GM12878 (cell line): ENCODE data around the gene CDH18. TPM values are rescaled to one million over a fixed set of nuclear protein-coding genes. Genes with fewer than 3 reads are reported as not detected.

Experiments
- ATAC-seq: fragments of 200-7000 bp; cut with Tn5 transposase; 3 replicates; pipeline ENCODE4 v1.9.1; 2020; ENCODE audit warnings: mild to moderate bottlenecking, moderate library complexity
- BruUV-seq: library from RNA; stranded (reverse); fragments of 400-500 nt; replicated peaks from 2 replicates; lab custom pipeline; 2021; lab: Mats Ljungman, UMichigan
- CTCF ChIA-PET: fragments of 300-600 bp; sonication (Branson Sonifier 250); formaldehyde crosslinking; extraction: SDS; loops from one replicate; lab custom pipeline; 2021; ENCODE audit warnings: inconsistent platforms; lab: Yijun Ruan, JAX
- POLR2A ChIA-PET: fragments of 350-600 bp; formaldehyde crosslinking; extraction: SDS; loops from one replicate; lab custom pipeline; 2021; ENCODE audit warnings: inconsistent platforms; lab: Charles Lee
- RAD21 ChIA-PET: fragments of 300-600 bp; sonication (Branson Sonifier 250); formaldehyde crosslinking; loops from one replicate; lab custom pipeline; 2023; ENCODE audit warnings: antibody characterized with exemption; ENCODE audit not compliant: unreplicated experiment; lab: Charles Lee
- SMC1A ChIA-PET: fragments of 300-600 bp; sonication (Branson Sonifier 250); formaldehyde crosslinking; loops from one replicate; lab custom pipeline; 2023; ENCODE audit not compliant: unreplicated experiment, uncharacterized antibody; lab: Charles Lee
- DNase-seq: peaks from one replicate; pipeline ENCODE4 v3.0.0-alpha.2; 2011; ENCODE audit warnings: low read depth, low spot score
- FAIRE-seq: peaks from 3 replicates; lab custom pipeline; 2011; peaks lifted over from hg19 to GRCh38; lab: Jason Lieb, UNC
- H2AFZ ChIP-seq: 2 replicates; pipeline ENCODE4 v1.6.0; 2011; ENCODE audit warnings: low read depth, low read length, control low read depth; ENCODE audit not compliant: control insufficient read depth
- H3K27ac ChIP-seq: 2 replicates; pipeline ENCODE4 v1.5.1; 2011; ENCODE audit warnings: control low read depth; ENCODE audit not compliant: control insufficient read depth, insufficient read depth
- H3K27me3 ChIP-seq, 2 experiments: replicated peaks in 1 of 2; 2 replicates each; pipeline versions ENCODE4 v1.6.0 to v1.6.1; 2011; ENCODE audit warnings: low read length in 1 of 2; ENCODE audit not compliant: control insufficient read depth in 2 of 2, insufficient read depth in 2 of 2
- H3K36me3 ChIP-seq, 2 experiments: 2 replicates each; pipeline ENCODE4 v1.5.1; 2011; ENCODE audit warnings: low read length in 1 of 2; ENCODE audit not compliant: control insufficient read depth in 2 of 2, insufficient read depth in 2 of 2
- H3K4me1 ChIP-seq: 2 replicates; pipeline ENCODE4 v1.6.1; 2011; ENCODE audit warnings: mild to moderate bottlenecking, low read length, moderate library complexity, mixed read lengths; ENCODE audit not compliant: control insufficient read depth, insufficient read depth
- H3K4me2 ChIP-seq: 2 replicates; pipeline ENCODE4 v1.6.0; 2011; ENCODE audit warnings: control low read depth; ENCODE audit not compliant: control insufficient read depth, insufficient read depth
- H3K4me3 ChIP-seq: fragments of 200-600 bp; sonication (generic); 2 replicates; pipeline ENCODE4 v1.5.1; 2016
- H3K79me2 ChIP-seq: 2 replicates; pipeline ENCODE4 v1.6.0; 2011; ENCODE audit warnings: low read length; ENCODE audit not compliant: control insufficient read depth, insufficient read depth
- H3K9ac ChIP-seq: 2 replicates; pipeline ENCODE4 v1.8.0; 2011; ENCODE audit warnings: low read length, control low read depth, mixed read lengths; ENCODE audit not compliant: control insufficient read depth, insufficient read depth
- H3K9me3 ChIP-seq: replicated peaks from 3 replicates; pipeline ENCODE4 v1.5.1; 2011; ENCODE audit warnings: mild to moderate bottlenecking, low read length; ENCODE audit not compliant: control insufficient read depth, insufficient read depth
- H4K20me1 ChIP-seq: 2 replicates; pipeline ENCODE4 v1.6.0; 2011; ENCODE audit not compliant: control insufficient read depth, insufficient read depth
- CBX3 ChIP-seq: fragments of 200-600 bp; sonication (generic); IDR thresholded peaks from 2 replicates; pipeline ENCODE4 v1.6.1; 2016; ENCODE audit warnings: low read depth, borderline replicate concordance
- ETV6 ChIP-seq, 2 experiments: fragments of 450-650 bp in 1 of 2; IDR thresholded peaks in 1 of 2; conservative IDR thresholded peaks in 1 of 2; 2 replicates each; pipeline ENCODE4 v1.6.1; 2014; ENCODE audit warnings: antibody characterized with exemption in 1 of 2, borderline replicate concordance in 1 of 2, low read depth in 1 of 2, mild to moderate bottlenecking in 1 of 2, moderate library complexity in 1 of 2
- HCFC1 ChIP-seq: fragments of 150-350 bp; IDR thresholded peaks from 2 replicates; pipeline ENCODE4 v1.6.1; 2014; ENCODE audit warnings: low read length
- HDAC2 ChIP-seq: fragments of 200-600 bp; sonication (generic); IDR thresholded peaks from 2 replicates; pipeline ENCODE4 v1.6.1; 2017
- MXI1 ChIP-seq: fragments of 150-350 bp; IDR thresholded peaks from 2 replicates; pipeline ENCODE4 v1.6.1; 2011; ENCODE audit warnings: low read depth, mild to moderate bottlenecking, inconsistent platforms, low read length, improper control_type of control experiment
- MYC ChIP-seq: IDR thresholded peaks from 2 replicates; pipeline ENCODE4 v1.6.1; 2011; ENCODE audit warnings: mild to moderate bottlenecking, low read length, moderate library complexity, inconsistent platforms; ENCODE audit not compliant: insufficient read depth, insufficient replicate concordance, insufficient read length, severe bottlenecking
- NR2F1 ChIP-seq: fragments of 450-650 bp; conservative IDR thresholded peaks from 2 replicates; pipeline ENCODE4 v1.6.1; 2017; ENCODE audit warnings: mild to moderate bottlenecking
- SUPT20H ChIP-seq: IDR thresholded peaks from 2 replicates; pipeline ENCODE4 v1.6.1; 2011; ENCODE audit warnings: low read depth, mild to moderate bottlenecking, low read length, moderate library complexity, borderline replicate concordance; ENCODE audit not compliant: control insufficient read depth
- TARDBP ChIP-seq: IDR thresholded peaks from 2 replicates; pipeline ENCODE4 v1.6.1; 2016; ENCODE audit warnings: borderline replicate concordance
- ZNF217 ChIP-seq: fragments of 450-650 bp; IDR thresholded peaks from 2 replicates; pipeline ENCODE4 v1.6.1; 2017; ENCODE audit warnings: antibody characterized with exemption, mild to moderate bottlenecking
- WGBS: methylation state at CpG from one replicate; pipeline ENCODE4 v1.1.6; 2016; ENCODE audit warnings: low lambda C conversion rate; ENCODE audit not compliant: insufficient replicate concordance, insufficient coverage; ENCODE audit errors: missing lambda C conversion rate; 5-methylcytosine and 5-hydroxymethylcytosine counted together
- in situ Hi-C: fragments of 300-500 bp; cut with MboI; formaldehyde crosslinking; loops from 9 replicates; pipeline ENCODE4 v1.14.3; 2018; ENCODE audit warnings: mixed read lengths
- intact Hi-C: fragments of 100-400 bp; cut with micrococcal nuclease; formaldehyde crosslinking; loops from one replicate; pipeline ENCODE4 v1.14.2; 2022; ENCODE audit not compliant: unreplicated experiment
- polyA plus RNA-seq, 11 experiments: library from polyadenylated mRNA; depleted of rRNA in 4 of 11; unstranded in 6 of 11; stranded (reverse) in 5 of 11; fragments of >200 nt; fragmentation: Nextera tagmentation in 4 of 11; fragmentation: Illumina TruSeq in 1 of 11; extraction: Ambion mirVana in 4 of 11; extraction: Trizol in 1 of 11; gene quantifications; 1 replicate in 1 of 11; 2 replicates in 10 of 11; pipeline versions ENCODE4 v1.2.1 to v1.2.3, GENCODE V29; 2011 to 2016; ENCODE audit warnings: inconsistent platforms in 2 of 11, missing spikeins in 2 of 11, low read depth in 1 of 11
- total RNA-seq, 4 experiments: library from RNA; depleted of rRNA in 3 of 4; stranded (reverse); fragments of >200 nt in 3 of 4; fragmentation: Illumina TruSeq in 1 of 4; extraction: Trizol in 1 of 4; gene quantifications; 2 replicates each; pipeline versions ENCODE4 v1.2.1 to v1.2.3, GENCODE V29; 2013 to 2021

Gene CDH18
- total and polyA plus RNA-seq, 10 of the 15 experiments (the other 5 are each of a cell fraction or from before 2014, with no cell fraction given) = 0.41 TPM; not detected in 9

DNA sequence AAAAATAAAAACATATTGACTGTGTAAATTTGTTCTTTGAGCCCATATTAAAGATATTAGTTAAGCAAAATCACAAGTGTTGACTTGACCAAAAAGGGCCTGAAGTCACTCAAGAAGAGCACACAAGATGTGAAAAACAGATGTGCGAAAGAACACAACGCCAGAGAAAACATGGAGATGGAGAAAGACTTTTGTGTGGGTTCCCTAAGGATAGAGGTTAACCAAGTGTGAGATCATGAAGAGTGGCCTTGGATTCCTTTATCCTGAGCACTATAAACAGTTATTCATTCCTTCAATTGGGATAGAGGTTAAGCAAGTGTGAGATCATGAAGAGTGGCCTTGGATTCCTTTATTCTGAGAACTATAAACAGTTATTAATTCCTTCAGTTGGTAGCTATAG lies 361.8 kb downstream of the CDH18 start:
- ChIA-PET RAD21 (no interaction called here), CTCF (no interaction called here), POLR2A (no interaction called here), SMC1A (no interaction called here)
- Histone ChIP-seq H3K27ac (no peak overlapping the region), H2AFZ (no peak overlapping the region), H3K9ac (no peak overlapping the region), H3K27me3 (no peaks in the 10 kb centered on the region), H3K36me3 (no peaks in the 10 kb centered on the region), H3K9me3 (no peaks in the 10 kb centered on the region), H3K4me1 (no peaks in the 10 kb centered on the region), H3K4me3 (no peak overlapping the region), H3K4me2 (no peak overlapping the region), H3K79me2 (no peaks in the 10 kb centered on the region), H4K20me1 (no peaks in the 10 kb centered on the region)
- FAIRE-seq (no peak), DNase-seq (no peak), ATAC-seq (no peak)
- WGBS = 68% methylated on average over 2 of the region's 2 CpGs
- intact Hi-C loops (no loop called here), in situ Hi-C loops (no loop called here)
- no peak for TF ChIP-seq SUPT20H
- no peak for TF ChIP-seq TARDBP
- TF ChIP-seq MYC = no peak
- no peak for TF ChIP-seq ETV6 (conservative IDR thresholded peaks at IDR 0.05 in 1 of 2, IDR thresholded peaks at IDR 0.05 in 1 of 2; ENCODE audit: borderline replicate concordance in 1 of 2, low read depth in 1 of 2)
- no peak for TF ChIP-seq NR2F1
- no peak for TF ChIP-seq MXI1
- BruUV-seq = no TSS peak

DNA sequence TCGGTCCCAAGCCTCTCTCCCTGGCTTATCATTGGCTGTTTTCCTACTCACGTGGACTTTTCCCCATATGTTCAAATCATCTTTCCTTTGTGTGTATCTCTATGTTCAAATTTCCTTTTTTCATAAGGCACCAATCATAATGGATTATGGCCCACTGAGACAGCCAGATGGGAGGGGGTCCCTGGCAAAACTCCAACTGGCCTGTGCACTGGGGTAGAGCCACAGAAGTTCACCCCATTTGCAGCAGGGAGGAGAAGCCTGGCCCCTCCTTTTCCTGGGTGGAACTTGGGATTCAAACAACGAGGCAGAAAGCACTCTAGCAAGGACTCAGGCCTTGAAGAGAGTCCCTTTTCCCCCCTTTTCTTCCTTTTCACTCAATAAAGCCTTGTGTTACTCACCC lies 362.4 kb downstream of the CDH18 start:
- no peaks in the 10 kb centered on the region for H3K79me2 ChIP-seq
- in situ Hi-C loops (no loop called here), intact Hi-C loops (no loop called here)
- 17% methylated on average over 3 of the region's 3 CpGs for WGBS
- ATAC-seq (no peak), DNase-seq (no peak), FAIRE-seq (no peak)
- H3K4me3 ChIP-seq = no peak overlapping the region
- RAD21 ChIA-PET = no interaction called here
- H3K27me3 ChIP-seq = no peaks in the 10 kb centered on the region
- H3K36me3 ChIP-seq = no peaks in the 10 kb centered on the region
- H3K9ac ChIP-seq = no peak overlapping the region
- no TSS peak for BruUV-seq
- no peaks in the 10 kb centered on the region for H3K4me1 ChIP-seq
- H4K20me1 ChIP-seq = no peaks in the 10 kb centered on the region
- CTCF ChIA-PET = no interaction called here
- POLR2A ChIA-PET = no interaction called here
- no peak overlapping the region for H3K27ac ChIP-seq
- SMC1A ChIA-PET = no interaction called here
- H3K4me2 ChIP-seq = no peak overlapping the region
- no peak overlapping the region for H2AFZ ChIP-seq
- no peaks in the 10 kb centered on the region for H3K9me3 ChIP-seq
- no peak for TF ChIP-seq CBX3
- TF ChIP-seq HCFC1 = no peak
- TF ChIP-seq ZNF217 = no peak
- no peak for TF ChIP-seq HDAC2
